Urinary bladder (tissue), 4 donors: ENCODE measurements around the gene GOLGA5. TPM values are rescaled to one million over a fixed set of nuclear protein-coding genes. Genes with fewer than 3 reads are reported as not detected.

Experiments
- DNase-seq: peaks from one replicate; pipeline ENCODE4 v3.0.0-alpha.2; 2015; ENCODE audit errors: extremely low spot score
- H3K27ac ChIP-seq: one replicate; pipeline ENCODE4 v1.5.1; 2013; ENCODE audit warnings: low read depth, mild to moderate bottlenecking, moderate library complexity
- H3K36me3 ChIP-seq: one replicate; pipeline ENCODE4 v1.6.1; 2013; ENCODE audit warnings: mild to moderate bottlenecking, moderate library complexity; ENCODE audit not compliant: insufficient read depth
- H3K4me1 ChIP-seq: one replicate; pipeline ENCODE4 v1.6.1; 2013; ENCODE audit warnings: mild to moderate bottlenecking, moderate library complexity; ENCODE audit not compliant: insufficient read depth
- H3K4me3 ChIP-seq: one replicate; pipeline ENCODE4 v1.5.1; 2013; ENCODE audit warnings: low read depth, low read length
- WGBS: extraction: QIAGEN DNeasy Blood & Tissue Kit; methylation state at CpG from one replicate; pipeline ENCODE4 v1.1.7; 2013; 5-methylcytosine and 5-hydroxymethylcytosine counted together
- polyA plus RNA-seq: library from polyadenylated mRNA; stranded (reverse); fragments of 200-250 nt; gene quantifications from one replicate; pipeline ENCODE4 v1.2.3, GENCODE V29; 2013
- total RNA-seq: library from RNA; depleted of rRNA; stranded (reverse); fragments of >200 nt; gene quantifications from one replicate; pipeline ENCODE4 v1.2.3, GENCODE V29; 2014
- donor health status: healthy with polysubstance abuse.
- donor health status: healthy.

GOLGA5 gene
- total and polyA plus RNA-seq, 2 donors, result 26.1 to 44.7 TPM

DNA sequence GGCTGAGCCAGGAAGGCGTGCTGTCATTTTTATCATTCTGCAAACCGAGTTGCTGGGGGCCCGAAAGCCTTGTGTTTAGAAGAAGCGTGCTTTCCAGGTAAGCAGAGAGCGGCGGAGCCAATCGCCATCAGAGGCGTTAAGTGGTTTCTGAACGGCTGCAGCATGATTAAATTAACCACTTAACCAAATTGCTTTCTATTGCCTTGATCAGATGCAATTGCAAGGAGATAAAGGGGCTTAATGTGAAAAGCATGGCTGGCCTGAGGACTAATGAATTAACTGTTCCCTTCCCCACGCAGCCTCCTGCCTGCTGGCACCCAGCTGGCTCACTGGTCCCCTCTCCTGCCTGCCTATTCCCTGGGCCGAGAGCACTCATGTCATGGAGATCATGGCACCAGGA is 92.2 kb downstream of the GOLGA5 start:
- Histone ChIP-seq H3K4me1 (no peaks in the 10 kb centered on the region), H3K27ac (no peak overlapping the region), H3K36me3 (no peaks in the 10 kb centered on the region), H3K4me3 (no peak overlapping the region)
- 37% methylated on average over 11 of the region's 11 CpGs for WGBS
- DNase-seq, result no peak

DNA sequence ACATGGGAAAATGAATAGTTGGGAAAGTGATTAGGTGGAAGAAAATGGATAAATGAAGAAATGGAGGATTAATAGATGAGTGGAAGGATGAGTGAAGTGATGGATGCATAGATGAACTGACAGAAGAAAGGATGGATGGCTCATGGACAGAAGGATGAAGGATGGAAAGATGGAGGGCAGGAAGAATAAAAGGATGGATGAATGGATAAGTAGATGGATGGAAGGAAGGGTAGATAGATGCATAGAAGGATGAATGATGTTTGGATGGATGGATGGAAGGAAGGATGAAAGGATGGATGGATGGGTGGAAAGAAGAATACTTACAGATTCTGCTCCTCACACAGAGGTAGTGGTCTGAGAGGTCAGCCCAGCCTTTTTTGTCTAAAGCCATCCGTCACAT is 93.1 kb downstream of the GOLGA5 start:
- Histone ChIP-seq H3K4me1 (no peaks in the 10 kb centered on the region), H3K4me3 (no peak overlapping the region), H3K27ac (no peak overlapping the region), H3K36me3 (no peaks in the 10 kb centered on the region)
- DNase-seq, result no peak
- 94% methylated on average over 1 of the region's 1 CpG for WGBS

DNA sequence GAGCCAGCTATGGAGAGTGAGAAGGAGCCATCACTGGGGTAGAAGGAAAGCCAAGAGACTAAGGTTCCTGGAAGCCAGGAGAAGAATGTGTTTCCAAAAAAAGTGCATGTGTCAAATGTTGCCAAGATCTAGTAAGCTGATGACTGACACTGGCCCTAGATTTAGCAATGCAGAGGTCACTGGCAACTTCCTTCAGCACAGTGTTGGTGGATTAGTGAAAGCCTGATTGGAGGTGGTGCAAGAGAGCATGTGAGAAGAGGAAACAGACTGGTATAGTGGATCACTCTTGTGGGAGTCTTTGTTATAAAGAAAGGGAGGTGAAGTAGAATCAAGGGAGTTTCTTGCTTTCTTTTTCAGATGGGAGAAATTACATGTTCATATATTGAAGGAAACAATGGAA is 94.8 kb downstream of the GOLGA5 start:
- H3K36me3 ChIP-seq, result no peaks in the 10 kb centered on the region
- H3K27ac ChIP-seq, result no peak overlapping the region
- DNase-seq, result no peak
- no peaks in the 10 kb centered on the region for H3K4me1 ChIP-seq
- no peak overlapping the region for H3K4me3 ChIP-seq

Other genes with a start within 250 kb of the GOLGA5 start
- gene LGMN, start 45.7 kb upstream of the GOLGA5 start, total RNA-seq, result 76.5 TPM
- 131 TPM for gene LGMN, start 45.7 kb upstream of the GOLGA5 start, polyA plus RNA-seq
- gene CHGA, start 128.8 kb downstream of the GOLGA5 start, total RNA-seq, result 3.8 TPM
- 6.7 TPM for gene CHGA, start 128.8 kb downstream of the GOLGA5 start, polyA plus RNA-seq